ENCODE measurements around the gene USP21.

DNA sequence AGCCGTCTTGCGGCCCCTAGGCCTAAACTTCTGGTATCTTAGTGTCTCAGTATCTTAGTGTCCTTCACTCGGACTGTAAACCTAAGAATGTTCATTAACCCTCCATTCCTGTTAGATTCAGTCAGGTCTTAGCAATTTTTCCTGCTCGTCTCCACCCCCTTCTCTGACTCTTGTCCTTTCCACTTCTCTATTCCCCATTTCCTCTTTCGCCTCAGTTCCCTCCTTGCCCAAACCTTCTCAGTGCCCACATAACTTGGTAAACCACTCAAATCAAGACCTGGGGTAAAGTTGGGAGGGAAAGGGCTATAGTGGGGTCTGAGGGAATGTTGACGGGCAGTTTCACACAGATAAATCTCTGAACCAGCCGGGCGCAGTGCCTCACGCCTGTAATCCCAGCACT is 55.1 kb downstream of the USP21 start:
- TF ChIP-seq POLR2A (IDR thresholded peaks at IDR 0.05), result no peak
- TF ChIP-seq, protein P1, sequence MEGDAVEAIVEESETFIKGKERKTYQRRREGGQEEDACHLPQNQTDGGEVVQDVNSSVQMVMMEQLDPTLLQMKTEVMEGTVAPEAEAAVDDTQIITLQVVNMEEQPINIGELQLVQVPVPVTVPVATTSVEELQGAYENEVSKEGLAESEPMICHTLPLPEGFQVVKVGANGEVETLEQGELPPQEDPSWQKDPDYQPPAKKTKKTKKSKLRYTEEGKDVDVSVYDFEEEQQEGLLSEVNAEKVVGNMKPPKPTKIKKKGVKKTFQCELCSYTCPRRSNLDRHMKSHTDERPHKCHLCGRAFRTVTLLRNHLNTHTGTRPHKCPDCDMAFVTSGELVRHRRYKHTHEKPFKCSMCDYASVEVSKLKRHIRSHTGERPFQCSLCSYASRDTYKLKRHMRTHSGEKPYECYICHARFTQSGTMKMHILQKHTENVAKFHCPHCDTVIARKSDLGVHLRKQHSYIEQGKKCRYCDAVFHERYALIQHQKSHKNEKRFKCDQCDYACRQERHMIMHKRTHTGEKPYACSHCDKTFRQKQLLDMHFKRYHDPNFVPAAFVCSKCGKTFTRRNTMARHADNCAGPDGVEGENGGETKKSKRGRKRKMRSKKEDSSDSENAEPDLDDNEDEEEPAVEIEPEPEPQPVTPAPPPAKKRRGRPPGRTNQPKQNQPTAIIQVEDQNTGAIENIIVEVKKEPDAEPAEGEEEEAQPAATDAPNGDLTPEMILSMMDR (IDR thresholded peaks at IDR 0.05), result no peak
